Smooth muscle cell (in vitro differentiated cells): ENCODE measurements around the gene DHRSX. TPM values are rescaled to one million over a fixed set of nuclear protein-coding genes. Genes with fewer than 3 reads are reported as not detected.

Experiments
- DNase-seq: peaks from one replicate; lab custom pipeline; 2025; ENCODE audit not compliant: unreplicated experiment; lab: John Stamatoyannopoulos, UW
- H2AFZ ChIP-seq: fragments of 200-600 bp; sonication (generic); 2 replicates; pipeline ENCODE4 v1.6.0; 2016; ENCODE audit warnings: antibody characterized with exemption, low read depth, mild to moderate bottlenecking
- H3F3A ChIP-seq: fragments of 200-600 bp; sonication (generic); 2 replicates; pipeline ENCODE4 v1.6.0; 2017; ENCODE audit warnings: antibody characterized with exemption, low read depth
- H3K27ac ChIP-seq: fragments of 200-600 bp; sonication (generic); 2 replicates; pipeline ENCODE4 v1.5.1; 2016; ENCODE audit warnings: low read depth, mild to moderate bottlenecking
- H3K27me3 ChIP-seq: fragments of 200-600 bp; sonication (generic); 2 replicates; pipeline ENCODE4 v1.6.1; 2016; ENCODE audit warnings: low read depth, mild to moderate bottlenecking
- H3K36me3 ChIP-seq: fragments of 200-600 bp; sonication (generic); 2 replicates; pipeline ENCODE4 v1.5.1; 2016; ENCODE audit warnings: low read depth
- H3K4me1 ChIP-seq: fragments of 200-600 bp; sonication (generic); 2 replicates; pipeline ENCODE4 v1.5.1; 2016; ENCODE audit warnings: low read depth
- H3K4me2 ChIP-seq: fragments of 200-600 bp; sonication (generic); 2 replicates; pipeline ENCODE4 v1.6.0; 2016; ENCODE audit warnings: mild to moderate bottlenecking
- H3K4me3 ChIP-seq: fragments of 200-600 bp; sonication (generic); 2 replicates; pipeline ENCODE4 v1.5.1; 2016; ENCODE audit warnings: mild to moderate bottlenecking
- H3K79me2 ChIP-seq: fragments of 200-600 bp; sonication (generic); 2 replicates; pipeline ENCODE4 v1.6.0; 2016; ENCODE audit warnings: low read depth, mild to moderate bottlenecking
- H3K9ac ChIP-seq: fragments of 200-600 bp; sonication (generic); 2 replicates; pipeline ENCODE4 v1.6.0; 2016; ENCODE audit warnings: low read depth
- H3K9me3 ChIP-seq: fragments of 200-600 bp; sonication (generic); replicated peaks from 2 replicates; pipeline ENCODE4 v1.5.1; 2016; ENCODE audit warnings: low read depth
- H4K20me1 ChIP-seq: fragments of 200-600 bp; sonication (generic); 2 replicates; pipeline ENCODE4 v1.6.0; 2016; ENCODE audit warnings: low read depth
- WGBS: methylation state at CpG from one replicate; pipeline ENCODE4 v1.1.7; 2016; ENCODE audit warnings: low lambda C conversion rate; 5-methylcytosine and 5-hydroxymethylcytosine counted together
- polyA plus RNA-seq: library from polyadenylated mRNA; unstranded; fragments of >200 nt; fragmentation: Nextera tagmentation; extraction: Ambion mirVana; gene quantifications from 2 replicates; pipeline ENCODE4 v1.2.1, GENCODE V29; 2016
- total RNA-seq: library from RNA; depleted of rRNA; stranded (reverse); fragments of >200 nt; gene quantifications from 2 replicates; pipeline ENCODE4 v1.2.3, GENCODE V29; 2014
- TF ChIP-seq, protein P1 (sequence below): fragments of 200-600 bp; sonication (generic); IDR thresholded peaks from 2 replicates; pipeline ENCODE4 v1.5.1; 2017; ENCODE audit warnings: borderline replicate concordance, mild to moderate bottlenecking, antibody characterized with exemption; ENCODE audit not compliant: insufficient read depth, poor library complexity, severe bottlenecking

The DHRSX gene
- total and polyA plus RNA-seq, 2 experiments from 2014 or later: 32.5 to 49.9 TPM

DNA sequence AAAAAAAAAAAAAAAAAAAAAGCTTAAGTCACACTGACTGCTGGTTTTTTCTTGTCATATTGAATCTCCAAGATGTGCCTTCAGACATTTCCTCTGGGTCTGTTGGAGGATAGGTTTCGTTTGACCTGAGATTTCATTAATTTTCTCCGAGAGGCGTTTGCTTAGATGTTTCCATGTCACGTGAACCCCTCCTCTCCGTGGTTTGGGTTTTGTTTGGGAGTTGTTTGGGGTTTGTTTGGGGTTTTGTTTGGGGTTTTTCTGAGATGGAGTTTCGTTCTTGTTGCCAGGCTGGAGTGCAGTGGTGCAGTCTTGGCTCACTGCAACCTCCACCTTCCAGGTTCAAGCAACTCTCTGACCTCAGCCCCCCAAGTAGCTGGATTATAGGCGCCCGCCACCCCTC is 40.8 kb upstream of the DHRSX start:
- Histone ChIP-seq H3K4me1 (no peaks in the 10 kb centered on the region), H3K79me2 (no peaks in the 10 kb centered on the region), H3K27me3 (no peaks in the 10 kb centered on the region), H4K20me1 (no peaks in the 10 kb centered on the region), H3K4me2 (no peak overlapping the region), H3K36me3 (no peaks in the 10 kb centered on the region), H3K27ac (no peak overlapping the region), H3K4me3 (no peak overlapping the region), H3K9ac (no peak overlapping the region), H2AFZ (no peak overlapping the region), H3K9me3 (no peaks in the 10 kb centered on the region), H3F3A (no peaks in the 10 kb centered on the region)
- no peak for DNase-seq
- TF ChIP-seq, protein P1, sequence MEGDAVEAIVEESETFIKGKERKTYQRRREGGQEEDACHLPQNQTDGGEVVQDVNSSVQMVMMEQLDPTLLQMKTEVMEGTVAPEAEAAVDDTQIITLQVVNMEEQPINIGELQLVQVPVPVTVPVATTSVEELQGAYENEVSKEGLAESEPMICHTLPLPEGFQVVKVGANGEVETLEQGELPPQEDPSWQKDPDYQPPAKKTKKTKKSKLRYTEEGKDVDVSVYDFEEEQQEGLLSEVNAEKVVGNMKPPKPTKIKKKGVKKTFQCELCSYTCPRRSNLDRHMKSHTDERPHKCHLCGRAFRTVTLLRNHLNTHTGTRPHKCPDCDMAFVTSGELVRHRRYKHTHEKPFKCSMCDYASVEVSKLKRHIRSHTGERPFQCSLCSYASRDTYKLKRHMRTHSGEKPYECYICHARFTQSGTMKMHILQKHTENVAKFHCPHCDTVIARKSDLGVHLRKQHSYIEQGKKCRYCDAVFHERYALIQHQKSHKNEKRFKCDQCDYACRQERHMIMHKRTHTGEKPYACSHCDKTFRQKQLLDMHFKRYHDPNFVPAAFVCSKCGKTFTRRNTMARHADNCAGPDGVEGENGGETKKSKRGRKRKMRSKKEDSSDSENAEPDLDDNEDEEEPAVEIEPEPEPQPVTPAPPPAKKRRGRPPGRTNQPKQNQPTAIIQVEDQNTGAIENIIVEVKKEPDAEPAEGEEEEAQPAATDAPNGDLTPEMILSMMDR: no peak
- 86% methylated on average over 8 of the region's 8 CpGs for WGBS

DNA sequence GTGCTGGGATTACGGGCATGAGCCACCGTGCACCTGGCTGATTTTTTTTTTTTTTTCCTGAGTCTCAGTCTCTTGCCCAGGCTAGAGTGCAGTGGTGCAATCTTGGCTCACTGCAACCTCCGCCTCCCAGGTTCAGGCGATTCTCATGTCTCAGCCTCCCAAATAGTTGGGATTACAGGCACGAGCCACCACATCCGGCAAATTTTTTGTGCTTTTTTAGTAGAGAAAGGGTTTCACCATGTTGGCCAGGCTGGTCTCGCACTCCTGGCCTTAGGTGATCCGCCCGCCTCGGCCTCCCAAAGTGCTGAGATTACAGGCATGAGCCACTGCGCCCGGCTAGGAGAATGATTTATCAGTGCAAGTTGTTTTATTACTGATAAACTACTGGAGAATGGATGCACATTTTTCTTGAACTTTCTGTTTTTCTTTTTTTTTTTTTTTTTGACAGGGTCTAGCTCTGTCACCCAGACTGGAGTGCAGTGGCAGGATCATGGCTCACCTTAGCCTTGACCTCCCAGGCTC is 39.7 kb upstream of the DHRSX start:
- DNase-seq: no peak
- Histone ChIP-seq H3K36me3 (no peaks in the 10 kb centered on the region), H2AFZ (no peak overlapping the region), H3K9ac (no peak overlapping the region), H3F3A (no peaks in the 10 kb centered on the region), H3K4me2 (no peak overlapping the region), H4K20me1 (no peaks in the 10 kb centered on the region), H3K79me2 (no peaks in the 10 kb centered on the region), H3K4me1 (no peaks in the 10 kb centered on the region), H3K9me3 (no peaks in the 10 kb centered on the region), H3K27me3 (no peaks in the 10 kb centered on the region), H3K27ac (no peak overlapping the region), H3K4me3 (no peak overlapping the region)
- TF ChIP-seq, protein P1: no peak
- 90% methylated on average over 12 of the region's 12 CpGs for WGBS

DNA sequence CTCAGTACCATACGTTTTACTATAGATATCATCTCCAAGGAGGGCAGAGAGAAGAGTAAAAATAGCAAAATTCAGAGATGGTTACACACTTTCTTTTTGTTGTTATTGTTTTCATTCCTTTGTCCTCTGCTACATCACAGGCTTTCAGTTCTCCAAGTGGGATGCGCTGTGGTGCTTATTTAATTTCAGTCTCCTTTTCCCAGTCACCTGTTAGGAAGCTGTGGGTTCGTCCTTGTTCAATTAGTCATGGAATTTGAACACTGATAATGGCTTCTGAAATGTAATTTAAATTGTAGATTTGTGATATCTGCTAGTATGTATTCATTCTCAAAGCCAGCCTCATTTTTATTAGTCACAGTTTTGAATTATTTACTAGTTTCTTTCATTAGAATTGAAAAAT is 38.8 kb upstream of the DHRSX start:
- 77% methylated on average over 3 of the region's 3 CpGs for WGBS
- Histone ChIP-seq H3K9me3 (no peaks in the 10 kb centered on the region), H2AFZ (no peak overlapping the region), H3K36me3 (no peaks in the 10 kb centered on the region), H3K79me2 (no peaks in the 10 kb centered on the region), H3F3A (no peaks in the 10 kb centered on the region), H3K4me2 (no peak overlapping the region), H3K27me3 (no peaks in the 10 kb centered on the region), H3K27ac (no peak overlapping the region), H3K4me3 (no peak overlapping the region), H3K4me1 (no peaks in the 10 kb centered on the region), H4K20me1 (no peaks in the 10 kb centered on the region), H3K9ac (no peak overlapping the region)
- DNase-seq: no peak
- TF ChIP-seq, protein P1: no peak

DNA sequence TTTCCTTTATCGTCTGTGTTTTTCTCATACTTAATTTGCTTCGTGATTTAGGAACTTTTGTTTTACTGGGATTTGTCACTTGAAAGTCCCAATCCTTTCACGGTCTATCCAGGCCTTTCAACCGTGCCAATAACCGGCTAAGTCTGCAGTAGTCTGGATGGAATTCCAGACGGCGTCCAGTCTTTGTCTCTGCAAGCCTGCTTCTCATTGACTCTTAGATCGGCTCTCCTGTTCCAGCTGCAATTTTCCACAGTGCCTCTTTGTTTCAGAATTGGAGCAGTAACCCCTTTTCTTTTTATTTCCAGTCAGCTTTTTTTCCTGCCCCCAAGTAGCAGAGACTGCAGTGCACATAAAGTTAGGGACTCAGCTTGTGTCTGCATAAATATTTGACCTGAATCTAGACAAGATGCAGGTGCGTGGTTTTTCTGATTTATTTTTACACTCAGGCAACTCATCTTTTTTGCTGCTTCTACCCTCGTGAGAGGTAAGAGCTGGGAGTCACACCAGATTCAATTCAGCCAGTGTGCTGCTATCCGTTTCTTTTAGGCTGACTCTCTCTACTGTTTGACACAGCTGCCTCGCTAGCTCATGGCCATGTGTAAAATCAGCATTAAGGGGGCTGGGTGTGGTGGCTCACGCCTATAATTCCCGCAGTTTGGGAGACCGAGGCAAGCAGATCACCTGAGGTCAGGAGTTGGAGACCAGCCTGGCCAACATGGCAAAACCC is 37.4 kb upstream of the DHRSX start:
- no peak for DNase-seq
- H3K27ac ChIP-seq: no peak overlapping the region
- H2AFZ ChIP-seq: peak overlapping the region; percentile 19
- no peaks in the 10 kb centered on the region for H3K4me1 ChIP-seq
- no peak overlapping the region for H3K9ac ChIP-seq
- no peaks in the 10 kb centered on the region for H3K27me3 ChIP-seq
- 69% methylated on average over 15 of the region's 15 CpGs for WGBS
- TF ChIP-seq, protein P1: no peak
- no peak overlapping the region for H3K4me3 ChIP-seq
- H4K20me1 ChIP-seq: no peaks in the 10 kb centered on the region
- H3K36me3 ChIP-seq: no peaks in the 10 kb centered on the region
- no peaks in the 10 kb centered on the region for H3F3A ChIP-seq
- no peaks in the 10 kb centered on the region for H3K9me3 ChIP-seq
- H3K79me2 ChIP-seq: no peaks in the 10 kb centered on the region
- no peak overlapping the region for H3K4me2 ChIP-seq
